H9 (cell line): ENCODE results near the gene TRPV5. TPM values are rescaled to one million over a fixed set of nuclear protein-coding genes. Genes with fewer than 3 reads are reported as not detected.

Experiments used
- DNase-seq: peaks from one replicate; pipeline ENCODE4 v3.0.0-alpha.2; 2017
- H2AFZ ChIP-seq: one replicate; pipeline ENCODE4 v1.6.1; 2013; ENCODE audit warnings: mild to moderate bottlenecking, low read length, control low read depth, moderate library complexity
- H2AK5ac ChIP-seq: 2 replicates; pipeline ENCODE4 v1.6.1; 2013; ENCODE audit warnings: low read length, control low read depth, mixed read lengths; ENCODE audit not compliant: insufficient read length
- H2BK120ac ChIP-seq: one replicate; pipeline ENCODE4 v1.6.1; 2013; ENCODE audit warnings: low read depth, mild to moderate bottlenecking, low read length, control low read depth, inconsistent platforms; ENCODE audit not compliant: poor library complexity, severe bottlenecking
- H2BK12ac ChIP-seq: 2 replicates; pipeline ENCODE4 v1.6.1; 2013; ENCODE audit warnings: low read length, control low read depth, mixed read lengths, low read depth; ENCODE audit not compliant: insufficient read length
- H2BK15ac ChIP-seq: 2 replicates; pipeline ENCODE4 v1.6.1; 2013; ENCODE audit warnings: low read depth, low read length, control low read depth
- H2BK20ac ChIP-seq: one replicate; pipeline ENCODE4 v1.6.1; 2013; ENCODE audit warnings: low read depth, mild to moderate bottlenecking, low read length, control low read depth, inconsistent platforms; ENCODE audit not compliant: poor library complexity, severe bottlenecking
- H2BK5ac ChIP-seq: 2 replicates; pipeline ENCODE4 v1.6.1; 2013; ENCODE audit warnings: low read length, control low read depth, mixed read lengths; ENCODE audit not compliant: insufficient read length
- H3K14ac ChIP-seq: 2 replicates; pipeline ENCODE4 v1.6.1; 2013; ENCODE audit warnings: low read length, control low read depth; ENCODE audit not compliant: insufficient read depth
- H3K18ac ChIP-seq: 2 replicates; pipeline ENCODE4 v1.6.1; 2013; ENCODE audit warnings: low read depth, mild to moderate bottlenecking, mixed read lengths, low read length, control low read depth; ENCODE audit not compliant: insufficient read length
- H3K23ac ChIP-seq: 2 replicates; pipeline ENCODE4 v1.6.1; 2013; ENCODE audit warnings: low read length, control low read depth, mixed read lengths, low read depth; ENCODE audit not compliant: insufficient read length
- H3K23me2 ChIP-seq: 2 replicates; pipeline ENCODE4 v1.6.1; 2013; ENCODE audit warnings: low read depth, mild to moderate bottlenecking, mixed read lengths, low read length, control low read depth; ENCODE audit not compliant: insufficient read length, poor library complexity, severe bottlenecking
- H3K27ac ChIP-seq: 2 replicates; pipeline ENCODE4 v1.5.1; 2013; ENCODE audit warnings: low read length, control low read depth, mixed read lengths, low read depth; ENCODE audit not compliant: insufficient read length
- H3K27me3 ChIP-seq: 2 replicates; pipeline ENCODE4 v1.6.1; 2013; ENCODE audit warnings: low read length, control low read depth, inconsistent platforms; ENCODE audit not compliant: insufficient read depth
- H3K4ac ChIP-seq: 2 replicates; pipeline ENCODE4 v1.6.1; 2013; ENCODE audit warnings: low read depth, mild to moderate bottlenecking, control low read depth, inconsistent platforms, low read length, moderate library complexity
- H3K4me1 ChIP-seq: 2 replicates; pipeline ENCODE4 v1.6.1; 2013; ENCODE audit warnings: low read length, control low read depth, inconsistent platforms; ENCODE audit not compliant: insufficient read depth
- H3K4me2 ChIP-seq: 2 replicates; pipeline ENCODE4 v1.6.1; 2013; ENCODE audit warnings: low read length, control low read depth, mixed read lengths; ENCODE audit not compliant: insufficient read length, insufficient read depth
- H3K56ac ChIP-seq: 2 replicates; pipeline ENCODE4 v1.6.1; 2013; ENCODE audit warnings: low read depth, mild to moderate bottlenecking, mixed read lengths, low read length, control low read depth; ENCODE audit not compliant: insufficient read length
- H3K79me1 ChIP-seq: 2 replicates; pipeline ENCODE4 v1.6.1; 2013; ENCODE audit warnings: low read depth, mild to moderate bottlenecking, moderate library complexity, low read length, control low read depth, inconsistent platforms; ENCODE audit not compliant: insufficient read depth, poor library complexity, severe bottlenecking
- H3K79me2 ChIP-seq: 2 replicates; pipeline ENCODE4 v1.6.1; 2013; ENCODE audit warnings: low read length, control low read depth, inconsistent platforms; ENCODE audit not compliant: insufficient read depth
- H3K9ac ChIP-seq: 2 replicates; pipeline ENCODE4 v1.6.1; 2013; ENCODE audit warnings: low read length, control low read depth, mixed read lengths; ENCODE audit not compliant: insufficient read length; ENCODE audit errors: extremely low read depth
- H3K9me3 ChIP-seq: one replicate; pipeline ENCODE4 v1.6.1; 2013; ENCODE audit warnings: low read depth, low read length, inconsistent platforms; ENCODE audit not compliant: control insufficient read depth
- H3T11ph ChIP-seq: one replicate; pipeline ENCODE4 v1.6.1; 2013; ENCODE audit warnings: mild to moderate bottlenecking, low read length, control low read depth, inconsistent platforms
- H4K20me1 ChIP-seq: one replicate; pipeline ENCODE4 v1.6.1; 2013; ENCODE audit not compliant: control insufficient read depth, insufficient read length, insufficient read depth
- H4K5ac ChIP-seq: 2 replicates; pipeline ENCODE4 v1.6.1; 2013; ENCODE audit warnings: low read depth, mild to moderate bottlenecking, mixed read lengths, low read length, control low read depth; ENCODE audit not compliant: insufficient read length
- H4K8ac ChIP-seq: replicated peaks from 2 replicates; pipeline ENCODE4 v1.6.1; 2013; ENCODE audit warnings: low read length, control low read depth, mixed read lengths, low read depth; ENCODE audit not compliant: insufficient read length
- H4K91ac ChIP-seq: 2 replicates; pipeline ENCODE4 v1.6.1; 2013; ENCODE audit warnings: low read depth, mild to moderate bottlenecking, moderate library complexity, mixed read lengths, low read length, control low read depth; ENCODE audit not compliant: insufficient read length
- H3K27ac Mint-ChIP-seq, 3 experiments: 2 replicates in 2 of 3; 3 replicates in 1 of 3; pipeline ENCODE4 v1.8.0; 2020 to 2021; ENCODE audit warnings: mixed read lengths in 3 of 3, mild to moderate bottlenecking in 1 of 3, moderate library complexity in 1 of 3
- H3K27me3 Mint-ChIP-seq: 2 replicates; pipeline ENCODE4 v1.8.0; 2021; ENCODE audit warnings: low read depth, mild to moderate bottlenecking, moderate library complexity, mixed read lengths
- H3K36me3 Mint-ChIP-seq, 3 experiments: 2 replicates in 2 of 3; 3 replicates in 1 of 3; pipeline ENCODE4 v1.8.0; 2020 to 2021; ENCODE audit warnings: low read depth in 3 of 3, mixed read lengths in 3 of 3; ENCODE audit not compliant: insufficient read depth in 1 of 3
- H3K4me1 Mint-ChIP-seq, 2 experiments: 2 replicates each; pipeline ENCODE4 v1.8.0; 2020; ENCODE audit warnings: mixed read lengths in 2 of 2
- H3K4me3 Mint-ChIP-seq, 2 experiments: 2 replicates in 1 of 2; 3 replicates in 1 of 2; pipeline ENCODE4 v1.8.0; 2020 to 2021; ENCODE audit warnings: mild to moderate bottlenecking in 2 of 2, mixed read lengths in 2 of 2, moderate library complexity in 1 of 2
- H3K9me3 Mint-ChIP-seq, 2 experiments: 2 replicates in 1 of 2; 3 replicates in 1 of 2; pipeline ENCODE4 v1.8.0; 2020; ENCODE audit warnings: mild to moderate bottlenecking in 2 of 2, mixed read lengths in 2 of 2, moderate library complexity in 1 of 2
- WGBS: extraction: QIAGEN DNeasy Blood & Tissue Kit; methylation state at CpG from one replicate; pipeline ENCODE4 v1.1.7; 2013; ENCODE audit warnings: missing lambda C conversion rate, low lambda C conversion rate, mixed read lengths; ENCODE audit not compliant: insufficient read length; ENCODE audit errors: extremely low coverage; 5-methylcytosine and 5-hydroxymethylcytosine counted together
- total RNA-seq: library from RNA; stranded (reverse); gene quantifications from 2 replicates; pipeline ENCODE4 v1.2.1, GENCODE V29; 2021
- TF ChIP-seq, protein P1 (sequence below): fragments of 200-600 bp; sonication (generic); conservative IDR thresholded peaks from 3 replicates; pipeline ENCODE4 v1.8.0; 2021; ENCODE audit warnings: antibody characterized with exemption, mild to moderate bottlenecking

Gene TRPV5
- total RNA-seq, 1 experiment from 2014 or later = not detected

DNA sequence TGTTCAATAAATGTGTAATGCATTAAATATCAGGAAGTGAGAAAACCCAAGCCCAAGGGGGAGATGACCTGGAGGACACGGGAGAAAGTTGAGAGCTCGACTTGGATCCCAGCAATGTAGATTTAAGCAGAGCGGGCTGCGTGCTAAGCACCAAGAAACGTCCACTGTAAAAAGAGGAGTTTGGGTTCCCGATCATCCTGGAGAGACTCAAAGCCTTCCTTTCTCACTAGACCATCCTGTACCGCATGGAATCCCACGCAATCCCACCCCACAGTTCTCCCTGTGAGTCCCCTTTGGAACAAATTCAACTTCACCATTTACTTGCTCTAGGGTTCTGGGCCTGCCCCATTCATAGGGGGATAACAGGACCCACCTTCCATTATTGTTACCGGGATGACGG lies 50.4 kb downstream of the TRPV5 start:
- Histone ChIP-seq H3K27ac (no peak overlapping the region), H3K14ac (no peak overlapping the region), H3T11ph (no peak overlapping the region), H3K79me1 (no peaks in the 10 kb centered on the region), H2BK15ac (no peak overlapping the region), H2BK20ac (no peak overlapping the region), H4K91ac (no peak overlapping the region), H3K56ac (no peak overlapping the region), H3K18ac (no peak overlapping the region), H3K4me2 (no peak overlapping the region), H3K79me2 (no peaks in the 10 kb centered on the region; the same call in 1 of the 2 replicates), H4K20me1 (peaks cover 2% of the 10 kb centered on the region), H2AK5ac (no peak overlapping the region), H4K8ac (no peak overlapping the region), H3K4ac (no peak overlapping the region), H2AFZ (no peak overlapping the region), H3K27me3 (no peaks in the 10 kb centered on the region), H2BK120ac (no peak overlapping the region), H2BK5ac (no peak overlapping the region), H2BK12ac (no peak overlapping the region), H3K9me3 (no peaks in the 10 kb centered on the region), H4K5ac (no peak overlapping the region), H3K4me1 (no peaks in the 10 kb centered on the region; the same call in 1 of the 2 replicates), H3K23me2 (peaks cover 3% of the 10 kb centered on the region), H3K9ac (no peak overlapping the region), H3K23ac (no peak overlapping the region)
- TF ChIP-seq, protein P1, sequence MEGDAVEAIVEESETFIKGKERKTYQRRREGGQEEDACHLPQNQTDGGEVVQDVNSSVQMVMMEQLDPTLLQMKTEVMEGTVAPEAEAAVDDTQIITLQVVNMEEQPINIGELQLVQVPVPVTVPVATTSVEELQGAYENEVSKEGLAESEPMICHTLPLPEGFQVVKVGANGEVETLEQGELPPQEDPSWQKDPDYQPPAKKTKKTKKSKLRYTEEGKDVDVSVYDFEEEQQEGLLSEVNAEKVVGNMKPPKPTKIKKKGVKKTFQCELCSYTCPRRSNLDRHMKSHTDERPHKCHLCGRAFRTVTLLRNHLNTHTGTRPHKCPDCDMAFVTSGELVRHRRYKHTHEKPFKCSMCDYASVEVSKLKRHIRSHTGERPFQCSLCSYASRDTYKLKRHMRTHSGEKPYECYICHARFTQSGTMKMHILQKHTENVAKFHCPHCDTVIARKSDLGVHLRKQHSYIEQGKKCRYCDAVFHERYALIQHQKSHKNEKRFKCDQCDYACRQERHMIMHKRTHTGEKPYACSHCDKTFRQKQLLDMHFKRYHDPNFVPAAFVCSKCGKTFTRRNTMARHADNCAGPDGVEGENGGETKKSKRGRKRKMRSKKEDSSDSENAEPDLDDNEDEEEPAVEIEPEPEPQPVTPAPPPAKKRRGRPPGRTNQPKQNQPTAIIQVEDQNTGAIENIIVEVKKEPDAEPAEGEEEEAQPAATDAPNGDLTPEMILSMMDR = no peak
- Mint-ChIP-seq H3K36me3 (peaks cover 0 to 2% (median 0%) of the 10 kb centered on the region in 3 experiments; a peak in 2 of 7 replicates), H3K27me3 (peaks cover 13% of the 10 kb centered on the region; the same call in 1 of the 2 replicates), H3K27ac (no peak overlapping the region), H3K4me1 (peaks cover 12 to 13% of the 10 kb centered on the region in 2 experiments), H3K9me3 (no peaks in the 10 kb centered on the region; a peak in 1 of 5 replicates), H3K4me3 (no peak overlapping the region)
- WGBS = no CpG with 5 or more reads among the region's 10 CpGs
- peak; percentile 7 for DNase-seq
